Glomerular endothelial cell (primary cell): ENCODE measurements around the gene DNAAF6. TPM values are rescaled to one million over a fixed set of nuclear protein-coding genes. Genes with fewer than 3 reads are reported as not detected.

Experiments used
- DNase-seq: peaks from one replicate; pipeline ENCODE4 v3.0.0-alpha.2; 2011; ENCODE audit warnings: low read depth, low spot score; ENCODE audit errors: extremely low read depth
- total RNA-seq: library from RNA; depleted of rRNA; stranded (reverse); fragments of >200 nt; gene quantifications from 2 replicates; pipeline ENCODE4 v1.2.3, GENCODE V29; 2015

The DNAAF6 gene
- total RNA-seq, 1 donor from 2014 or later: not detected

- DNase-seq: no peak
Observed at GRCh38 chrX:107290019-107290418, 83.6 kb downstream of the DNAAF6 start.

GRCh38 chrX:107293056-107293455 lies 86.6 kb downstream of the DNAAF6 start:
- DNase-seq: no peak

Other genes starting within 250 kb of the DNAAF6 start
- 12.1 and 16.3 TPM in 2 replicates for gene MORC4, start 206.4 kb upstream of the DNAAF6 start, total RNA-seq
- 5.4 and 10.4 TPM in 2 replicates for gene RBM41, start 87.8 kb upstream of the DNAAF6 start, total RNA-seq
- gene NUP62CL, start 178 bp upstream of the DNAAF6 start, total RNA-seq: 3.4 TPM in 1 of 2 replicates, not detected in the other
- gene FRMPD3, start 243.0 kb downstream of the DNAAF6 start, total RNA-seq: not detected in 2 replicates